NCI-H345 treated with DMSO at 0.1 percent for 48 hours (cell line): ENCODE results near the gene IFI30.

Experiments used
- DNase-seq: peaks from one replicate; lab custom pipeline; 2025; ENCODE audit not compliant: unreplicated experiment; lab: John Stamatoyannopoulos, UW

Gene IFI30

GRCh38 chr19:18173572-18174288 lies at the start of gene IFI30:
Gene IFI30, plus strand, starts transcription at chr19:18173813. Its CDS starts 29 bp downstream, at chr19:18173842.
- DNase-seq, result peak; percentile 33

- no peak for DNase-seq
Measured at GRCh38 chr19:18123819-18124218, 49.8 kb upstream of the IFI30 start.

- DNase-seq, result no peak
Measured at GRCh38 chr19:18126097-18126496, 47.5 kb upstream of the IFI30 start.

- no peak for DNase-seq
Measured at GRCh38 chr19:18128044-18128443, 45.6 kb upstream of the IFI30 start.

- DNase-seq, result no peak
Measured at GRCh38 chr19:18128805-18129204, 44.8 kb upstream of the IFI30 start.

GRCh38 chr19:18130523-18131242 lies 42.9 kb upstream of the IFI30 start:
- no peak for DNase-seq

GRCh38 chr19:18131841-18132596 lies 41.6 kb upstream of the IFI30 start:
- no peak for DNase-seq

GRCh38 chr19:18135712-18136584 lies 37.7 kb upstream of the IFI30 start:
- no peak for DNase-seq

GRCh38 chr19:18137242-18137641 lies 36.4 kb upstream of the IFI30 start:
- no peak for DNase-seq

GRCh38 chr19:18137657-18138339 lies 35.8 kb upstream of the IFI30 start:
- no peak for DNase-seq

- no peak for DNase-seq
Measured at GRCh38 chr19:18140473-18140872, 33.1 kb upstream of the IFI30 start.

GRCh38 chr19:18141031-18141430 lies 32.6 kb upstream of the IFI30 start:
- DNase-seq, result no peak

- no peak for DNase-seq
Measured at GRCh38 chr19:18143902-18144301, 29.7 kb upstream of the IFI30 start.

- no peak for DNase-seq
Measured at GRCh38 chr19:18144361-18144760, 29.3 kb upstream of the IFI30 start.

- no peak for DNase-seq
Measured at GRCh38 chr19:18144906-18145305, 28.7 kb upstream of the IFI30 start.

- no peak for DNase-seq
Measured at GRCh38 chr19:18145391-18145999, 28.1 kb upstream of the IFI30 start.

- DNase-seq, result no peak
Measured at GRCh38 chr19:18147396-18147795, 26.2 kb upstream of the IFI30 start.

- no peak for DNase-seq
Measured at GRCh38 chr19:18149596-18149975, 24.0 kb upstream of the IFI30 start.

GRCh38 chr19:18150776-18151624 lies 22.6 kb upstream of the IFI30 start:
- DNase-seq, result no peak
